ENCODE results near the gene EIF3B.
A peak's percentile ranks its signal among the peaks of the same experiment; 100 is the strongest.

The EIF3B gene

GRCh38 chr7:2326951-2327350 is 27.7 kb upstream of the EIF3B start:
- TF ChIP-seq CTCF (conservative IDR thresholded peaks at IDR 0.05), result no peak
- no peak overlapping the region for H3K27ac ChIP-seq

GRCh38 chr7:2330493-2330892 is 24.1 kb upstream of the EIF3B start:
- no peak overlapping the region for H3K27ac ChIP-seq
- no peak for TF ChIP-seq CTCF (conservative IDR thresholded peaks at IDR 0.05)

- no peak for TF ChIP-seq CTCF (conservative IDR thresholded peaks at IDR 0.05)
- H3K27ac ChIP-seq, result no peak overlapping the region
Observed at GRCh38 chr7:2331707-2332106, 22.9 kb upstream of the EIF3B start.

GRCh38 chr7:2332606-2333231 is 21.9 kb upstream of the EIF3B start:
- H3K27ac ChIP-seq, result peak overlapping the region; percentile 58; the same call in 1 of the 2 replicates

- no peak for TF ChIP-seq CTCF (conservative IDR thresholded peaks at IDR 0.05)
- no peak overlapping the region for H3K27ac ChIP-seq
Observed at GRCh38 chr7:2336626-2337299, 17.9 kb upstream of the EIF3B start.

GRCh38 chr7:2347351-2348063 is 7.1 kb upstream of the EIF3B start:
- peak overlapping the region; percentile 47; the same call in 1 of the 2 replicates for H3K27ac ChIP-seq

- no peak overlapping the region for H3K27ac ChIP-seq
- TF ChIP-seq CTCF (conservative IDR thresholded peaks at IDR 0.05), result no peak
Observed at GRCh38 chr7:2350055-2350454, 4.6 kb upstream of the EIF3B start.

- TF ChIP-seq CTCF (conservative IDR thresholded peaks at IDR 0.05), result no peak
Observed at GRCh38 chr7:2350861-2351260, 3.8 kb upstream of the EIF3B start.

More at GRCh38 chr7:2350861-2351260, 3.8 kb upstream of the EIF3B start:
- no peak overlapping the region for H3K27ac ChIP-seq
